Measurements from ENCODE around the gene IL11. TPM values are rescaled to one million over a fixed set of nuclear protein-coding genes. Genes with fewer than 3 reads are reported as not detected.
"Not testable (repeated sequence)": the region's sequence is repeated elsewhere in the genome, so short reads cannot be mapped to it uniquely, and the experiment has no call there.

Gene IL11
- total RNA-seq, 1 donor from 2014 or later, result 0.21 TPM

DNA sequence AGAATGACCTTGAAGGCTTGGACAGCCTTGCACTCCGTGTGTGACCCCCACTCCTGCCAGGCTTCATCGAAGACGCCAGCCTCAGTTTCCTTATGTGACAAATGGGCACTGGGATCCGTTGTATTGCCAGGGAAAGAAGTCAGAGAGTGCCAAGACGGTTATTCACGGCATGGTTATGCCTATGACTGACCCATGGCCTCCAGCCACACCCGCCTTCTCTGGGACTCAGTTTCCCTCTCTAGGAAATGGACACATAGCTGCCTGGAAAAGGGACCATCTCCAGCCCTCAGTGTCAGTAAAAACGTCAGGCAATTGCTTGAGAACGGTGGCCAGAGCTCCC is 38.2 kb upstream of the IL11 start:
- H3K27me3 Mint-ChIP-seq (ENCODE audit: unreplicated experiment), result peaks cover 11% of the 10 kb centered on the region
- peaks cover 14% of the 10 kb centered on the region for H3K4me1 Mint-ChIP-seq (ENCODE audit: unreplicated experiment)
- peaks cover 9% of the 10 kb centered on the region for H3K9me3 Mint-ChIP-seq (ENCODE audit: unreplicated experiment)
- no peak for DNase-seq (ENCODE audit: low spot score)
- TF ChIP-seq, protein P1, sequence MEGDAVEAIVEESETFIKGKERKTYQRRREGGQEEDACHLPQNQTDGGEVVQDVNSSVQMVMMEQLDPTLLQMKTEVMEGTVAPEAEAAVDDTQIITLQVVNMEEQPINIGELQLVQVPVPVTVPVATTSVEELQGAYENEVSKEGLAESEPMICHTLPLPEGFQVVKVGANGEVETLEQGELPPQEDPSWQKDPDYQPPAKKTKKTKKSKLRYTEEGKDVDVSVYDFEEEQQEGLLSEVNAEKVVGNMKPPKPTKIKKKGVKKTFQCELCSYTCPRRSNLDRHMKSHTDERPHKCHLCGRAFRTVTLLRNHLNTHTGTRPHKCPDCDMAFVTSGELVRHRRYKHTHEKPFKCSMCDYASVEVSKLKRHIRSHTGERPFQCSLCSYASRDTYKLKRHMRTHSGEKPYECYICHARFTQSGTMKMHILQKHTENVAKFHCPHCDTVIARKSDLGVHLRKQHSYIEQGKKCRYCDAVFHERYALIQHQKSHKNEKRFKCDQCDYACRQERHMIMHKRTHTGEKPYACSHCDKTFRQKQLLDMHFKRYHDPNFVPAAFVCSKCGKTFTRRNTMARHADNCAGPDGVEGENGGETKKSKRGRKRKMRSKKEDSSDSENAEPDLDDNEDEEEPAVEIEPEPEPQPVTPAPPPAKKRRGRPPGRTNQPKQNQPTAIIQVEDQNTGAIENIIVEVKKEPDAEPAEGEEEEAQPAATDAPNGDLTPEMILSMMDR (IDR thresholded peaks at IDR 0.05; ENCODE audit: unreplicated experiment), result no peak
- peak overlapping the region; percentile 93 for H3K4me3 Mint-ChIP-seq (ENCODE audit: unreplicated experiment)
- H3K27ac Mint-ChIP-seq (ENCODE audit: unreplicated experiment), result peak overlapping the region; percentile 90
- peaks cover 21% of the 10 kb centered on the region for H3K36me3 Mint-ChIP-seq (ENCODE audit: low read depth, unreplicated experiment)

- H3K36me3 Mint-ChIP-seq (ENCODE audit: low read depth, unreplicated experiment), result peaks cover 25% of the 10 kb centered on the region
- peaks cover 14% of the 10 kb centered on the region for H3K4me1 Mint-ChIP-seq (ENCODE audit: unreplicated experiment)
- peak overlapping the region; percentile 93 for H3K4me3 Mint-ChIP-seq (ENCODE audit: unreplicated experiment)
- DNase-seq (ENCODE audit: low spot score), result peak; percentile 94
- peaks cover 9% of the 10 kb centered on the region for H3K9me3 Mint-ChIP-seq (ENCODE audit: unreplicated experiment)
- TF ChIP-seq, protein P1 (IDR thresholded peaks at IDR 0.05; ENCODE audit: unreplicated experiment), result no peak
- H3K27me3 Mint-ChIP-seq (ENCODE audit: unreplicated experiment), result peaks cover 12% of the 10 kb centered on the region
- peak overlapping the region; percentile 90 for H3K27ac Mint-ChIP-seq (ENCODE audit: unreplicated experiment)
Measured at GRCh38 chr19:55407800-55408532, 37.7 kb upstream of the IL11 start.

DNA sequence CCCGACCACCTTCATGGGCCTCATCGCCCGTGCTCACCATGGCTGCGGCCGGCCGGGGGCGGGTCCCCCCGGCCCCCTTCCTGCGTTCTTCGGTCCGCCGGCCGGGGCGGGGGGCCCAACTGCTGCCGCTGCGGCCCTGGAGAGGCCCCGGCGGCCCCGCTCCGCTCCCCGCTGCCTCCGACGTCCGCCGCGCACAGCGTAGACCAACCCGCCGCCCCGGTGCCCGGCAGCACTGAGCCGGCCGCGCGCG is 37.2 kb upstream of the IL11 start, which contains the start of gene UBE2S:
UBE2S (minus strand) TSS at position 239 of the 250 bp plus-strand sequence; CDS start at position 40, 199 bp downstream.
- Mint-ChIP-seq H3K4me1 (ENCODE audit: unreplicated experiment) (peaks cover 14% of the 10 kb centered on the region), H3K36me3 (ENCODE audit: low read depth, unreplicated experiment) (peaks cover 28% of the 10 kb centered on the region), H3K27me3 (ENCODE audit: unreplicated experiment) (peaks cover 13% of the 10 kb centered on the region), H3K27ac (ENCODE audit: unreplicated experiment) (peak within 1 kb of the TSS; percentile 90), H3K4me3 (ENCODE audit: unreplicated experiment) (peak within 1 kb of the TSS; percentile 93)
- not testable (repeated sequence) for DNase-seq (ENCODE audit: low spot score); H3K9me3 Mint-ChIP-seq (ENCODE audit: unreplicated experiment)

GRCh38 chr19:55406826-55407549 is 36.7 kb upstream of the IL11 start:
- Mint-ChIP-seq H3K27ac (ENCODE audit: unreplicated experiment) (no peak overlapping the region), H3K27me3 (ENCODE audit: unreplicated experiment) (peaks cover 13% of the 10 kb centered on the region), H3K4me3 (ENCODE audit: unreplicated experiment) (peak overlapping the region; percentile 83), H3K36me3 (ENCODE audit: low read depth, unreplicated experiment) (peaks cover 31% of the 10 kb centered on the region), H3K9me3 (ENCODE audit: unreplicated experiment) (peaks cover 9% of the 10 kb centered on the region), H3K4me1 (ENCODE audit: unreplicated experiment) (peaks cover 14% of the 10 kb centered on the region)
- peak; percentile 22 for DNase-seq (ENCODE audit: low spot score)
- TF ChIP-seq, protein P1 (IDR thresholded peaks at IDR 0.05; ENCODE audit: unreplicated experiment), result no peak

DNA sequence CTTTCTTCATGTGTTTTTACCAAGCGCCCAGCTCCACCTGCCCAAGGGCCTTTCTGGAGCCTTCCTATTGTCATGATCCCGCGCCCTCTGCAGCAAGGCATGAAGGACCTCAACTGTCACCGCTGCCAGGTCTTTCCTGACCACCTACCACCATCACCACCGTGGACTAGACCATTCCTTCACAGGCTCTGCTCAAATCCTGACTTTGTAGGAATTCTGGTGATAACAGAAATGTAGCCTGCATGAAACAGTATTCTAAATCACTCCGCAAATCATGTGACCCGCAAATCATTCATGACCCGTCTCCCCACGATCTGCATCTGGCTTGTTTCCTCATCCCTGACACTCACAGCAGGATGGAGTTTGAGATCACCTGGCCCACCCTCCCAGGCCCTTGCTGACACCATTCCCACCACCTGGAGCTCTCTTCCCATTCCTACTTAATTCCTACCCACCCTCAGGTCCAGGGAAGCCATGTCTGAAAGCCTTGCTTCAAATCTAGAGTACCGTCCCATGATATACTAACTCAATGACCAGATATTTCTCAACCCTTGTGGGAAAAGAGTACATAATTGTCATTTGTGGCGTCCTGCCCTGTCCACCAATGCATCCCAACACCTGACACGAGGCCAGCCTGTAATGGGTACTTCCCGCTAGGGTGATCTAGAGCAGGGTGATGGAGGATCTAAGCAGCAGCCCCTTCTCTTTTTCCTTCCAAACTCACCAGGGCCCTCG is 36.0 kb upstream of the IL11 start:
- peaks cover 9% of the 10 kb centered on the region for H3K9me3 Mint-ChIP-seq (ENCODE audit: unreplicated experiment)
- no peak for DNase-seq (ENCODE audit: low spot score)
- TF ChIP-seq, protein P1 (IDR thresholded peaks at IDR 0.05; ENCODE audit: unreplicated experiment), result no peak
- H3K27ac Mint-ChIP-seq (ENCODE audit: unreplicated experiment), result peak overlapping the region; percentile 16
- peak overlapping the region; percentile 83 for H3K4me3 Mint-ChIP-seq (ENCODE audit: unreplicated experiment)
- H3K4me1 Mint-ChIP-seq (ENCODE audit: unreplicated experiment), result peaks cover 14% of the 10 kb centered on the region
- H3K36me3 Mint-ChIP-seq (ENCODE audit: low read depth, unreplicated experiment), result peaks cover 34% of the 10 kb centered on the region
- H3K27me3 Mint-ChIP-seq (ENCODE audit: unreplicated experiment), result peaks cover 16% of the 10 kb centered on the region
